OCI-LY3 (cell line): ENCODE measurements around the gene PDYN.

ENCODE experiments used
- H2AFZ ChIP-seq: fragments of 200-600, 300-600 bp; shearing (Covaris generic); 2 replicates; pipeline ENCODE4 v1.6.0; 2014; ENCODE audit warnings: antibody characterized with exemption, low read depth, low read length
- H3K27ac ChIP-seq: fragments of 200-600, 300-600 bp; sonication (generic); 2 replicates; pipeline ENCODE4 v1.5.1; 2014; ENCODE audit warnings: mild to moderate bottlenecking, low read length, moderate library complexity, mixed read lengths
- H3K27me3 ChIP-seq: fragments of 200-600, 300-600 bp; sonication (generic); 2 replicates; pipeline ENCODE4 v1.6.1; 2014; ENCODE audit warnings: low read depth, low read length, mixed read lengths
- H3K36me3 ChIP-seq: fragments of 200-600, 300-600 bp; sonication (generic); replicated peaks from 2 replicates; pipeline ENCODE3; 2014; ENCODE audit warnings: low read depth, low read length, mixed read lengths
- H3K4me1 ChIP-seq: fragments of 300-600, 200-600 bp; sonication (generic); 2 replicates; pipeline ENCODE4 v1.6.1; 2014; ENCODE audit warnings: low read length, mixed read lengths
- H3K4me2 ChIP-seq: fragments of 200-600, 300-600 bp; sonication (generic); 2 replicates; pipeline ENCODE4 v1.6.1; 2014; ENCODE audit warnings: low read length, mixed read lengths
- H3K4me3 ChIP-seq: fragments of 300-600, 200-600 bp; sonication (generic); 2 replicates; pipeline ENCODE4 v1.5.1; 2014; ENCODE audit warnings: antibody characterized with exemption, mild to moderate bottlenecking, low read length, moderate library complexity
- H3K79me2 ChIP-seq: fragments of 300-600, 200-600 bp; shearing (Covaris generic); 2 replicates; pipeline ENCODE4 v1.6.1; 2014; ENCODE audit warnings: mild to moderate bottlenecking, low read length, mixed read lengths
- H3K9ac ChIP-seq: fragments of 300-600, 200-600 bp; shearing (Covaris generic); 2 replicates; pipeline ENCODE4 v1.6.0; 2014; ENCODE audit warnings: mild to moderate bottlenecking, low read length, moderate library complexity
- H3K9me3 ChIP-seq: fragments of 200-600, 300-600 bp; shearing (Covaris generic); 2 replicates; pipeline ENCODE4 v1.6.1; 2014; ENCODE audit warnings: low read length, mixed read lengths; ENCODE audit not compliant: insufficient read depth
- H4K20me1 ChIP-seq: fragments of 200-600, 300-600 bp; sonication (generic); 2 replicates; pipeline ENCODE4 v1.6.1; 2016; ENCODE audit warnings: low read length, mixed read lengths; ENCODE audit not compliant: insufficient read depth
- EZH2phosphoT487 ChIP-seq: fragments of 200-600 bp; shearing (Covaris generic); IDR thresholded peaks from 2 replicates; pipeline ENCODE4 v1.6.1; 2018; ENCODE audit warnings: antibody characterized with exemption, mixed run types, low read depth
- TF ChIP-seq, protein P1 (sequence below): fragments of 200-600, 300-600 bp; sonication (generic); IDR thresholded peaks from 2 replicates; pipeline ENCODE4 v1.5.1; 2014; ENCODE audit warnings: antibody characterized with exemption, low read length, low read depth

PDYN gene

GRCh38 chr20:1995531-1996310 lies 1.9 kb upstream of the PDYN start:
- H4K20me1 ChIP-seq = no peaks in the 10 kb centered on the region
- TF ChIP-seq, protein P1, sequence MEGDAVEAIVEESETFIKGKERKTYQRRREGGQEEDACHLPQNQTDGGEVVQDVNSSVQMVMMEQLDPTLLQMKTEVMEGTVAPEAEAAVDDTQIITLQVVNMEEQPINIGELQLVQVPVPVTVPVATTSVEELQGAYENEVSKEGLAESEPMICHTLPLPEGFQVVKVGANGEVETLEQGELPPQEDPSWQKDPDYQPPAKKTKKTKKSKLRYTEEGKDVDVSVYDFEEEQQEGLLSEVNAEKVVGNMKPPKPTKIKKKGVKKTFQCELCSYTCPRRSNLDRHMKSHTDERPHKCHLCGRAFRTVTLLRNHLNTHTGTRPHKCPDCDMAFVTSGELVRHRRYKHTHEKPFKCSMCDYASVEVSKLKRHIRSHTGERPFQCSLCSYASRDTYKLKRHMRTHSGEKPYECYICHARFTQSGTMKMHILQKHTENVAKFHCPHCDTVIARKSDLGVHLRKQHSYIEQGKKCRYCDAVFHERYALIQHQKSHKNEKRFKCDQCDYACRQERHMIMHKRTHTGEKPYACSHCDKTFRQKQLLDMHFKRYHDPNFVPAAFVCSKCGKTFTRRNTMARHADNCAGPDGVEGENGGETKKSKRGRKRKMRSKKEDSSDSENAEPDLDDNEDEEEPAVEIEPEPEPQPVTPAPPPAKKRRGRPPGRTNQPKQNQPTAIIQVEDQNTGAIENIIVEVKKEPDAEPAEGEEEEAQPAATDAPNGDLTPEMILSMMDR = no peak
- no peak overlapping the region for H3K27ac ChIP-seq
- no peak overlapping the region for H3K9ac ChIP-seq
- no peak overlapping the region for H3K4me2 ChIP-seq
- H3K9me3 ChIP-seq = no peaks in the 10 kb centered on the region
- H3K79me2 ChIP-seq = no peaks in the 10 kb centered on the region
- no peaks in the 10 kb centered on the region for H3K36me3 ChIP-seq
- no peaks in the 10 kb centered on the region for H3K4me1 ChIP-seq
- H3K27me3 ChIP-seq = peaks cover 91% of the 10 kb centered on the region
- H2AFZ ChIP-seq = no peak overlapping the region
- no peak overlapping the region for H3K4me3 ChIP-seq

DNA sequence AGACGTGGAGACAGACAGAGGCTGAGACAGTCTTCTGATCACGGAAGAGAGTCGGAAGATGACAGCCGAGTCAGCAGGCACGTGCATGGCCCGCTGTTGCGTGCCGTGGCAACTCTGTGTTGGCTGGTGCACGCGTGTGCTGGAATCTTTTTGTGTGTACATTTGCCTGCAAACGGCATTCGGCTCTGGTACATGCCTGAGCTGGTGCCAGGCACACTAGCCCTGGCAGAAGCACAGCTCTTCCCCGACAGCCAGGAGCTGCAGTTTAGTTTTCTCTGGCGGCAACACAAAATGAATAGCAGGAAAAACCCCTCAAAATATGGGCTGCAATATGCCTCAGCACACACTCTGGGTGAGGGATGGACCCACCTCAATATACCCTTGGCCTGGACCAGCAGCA lies 769 bp upstream of the PDYN start:
- no peak overlapping the region for H3K4me2 ChIP-seq
- H3K27me3 ChIP-seq = peaks cover 97% of the 10 kb centered on the region
- H3K9ac ChIP-seq = no peak overlapping the region
- no peak for TF ChIP-seq EZH2phosphoT487
- TF ChIP-seq, protein P1 = no peak
- no peaks in the 10 kb centered on the region for H3K9me3 ChIP-seq
- no peaks in the 10 kb centered on the region for H4K20me1 ChIP-seq
- H3K27ac ChIP-seq = no peak overlapping the region
- no peaks in the 10 kb centered on the region for H3K36me3 ChIP-seq
- no peak overlapping the region for H3K4me3 ChIP-seq
- H3K4me1 ChIP-seq = peaks cover 3% of the 10 kb centered on the region
- H2AFZ ChIP-seq = no peak overlapping the region
- H3K79me2 ChIP-seq = no peaks in the 10 kb centered on the region

DNA sequence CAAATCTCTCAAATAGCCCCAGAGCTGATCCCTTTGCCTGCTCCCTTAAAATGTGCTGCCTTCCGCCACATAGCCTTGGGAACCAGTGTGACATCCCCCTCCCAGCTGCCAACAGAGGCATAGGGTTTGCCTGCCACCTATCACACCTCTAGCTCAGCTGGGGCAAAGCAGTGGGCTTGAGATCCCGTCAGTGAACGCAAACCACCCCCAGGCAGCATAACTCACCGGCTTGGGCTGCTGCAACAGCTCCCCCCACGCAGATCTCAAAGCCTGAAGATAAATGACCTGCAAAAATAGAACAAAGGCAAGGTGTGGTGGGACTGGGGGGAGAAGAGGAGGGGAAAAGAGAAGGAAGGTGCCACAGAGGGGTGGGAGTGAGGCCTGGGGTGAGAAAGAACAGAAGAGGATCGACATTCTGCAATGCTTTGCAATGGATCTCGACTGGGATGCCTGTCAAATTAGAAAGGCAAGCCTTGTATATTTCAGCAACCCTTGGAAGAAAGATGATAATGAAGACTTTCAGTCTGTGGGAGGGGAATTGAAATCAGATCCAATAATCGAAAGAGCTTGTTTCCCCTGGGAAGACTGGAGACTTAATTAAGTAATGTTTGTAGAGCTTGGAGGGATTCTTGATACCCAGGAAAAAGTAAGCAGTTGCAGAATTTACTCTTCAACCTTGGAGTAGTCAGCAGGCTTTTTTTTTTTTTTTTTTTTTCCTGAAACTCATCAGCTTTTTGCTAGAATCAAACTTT lies 1.3 kb downstream of the PDYN start:
- Histone ChIP-seq H3K27ac (no peak overlapping the region), H3K27me3 (peaks cover 97% of the 10 kb centered on the region), H3K9ac (no peak overlapping the region)

GRCh38 chr20:1987826-1988225 lies 6.0 kb downstream of the PDYN start:
- Histone ChIP-seq H3K36me3 (no peaks in the 10 kb centered on the region), H3K27ac (no peak overlapping the region), H3K27me3 (peaks cover 88% of the 10 kb centered on the region), H3K4me2 (no peak overlapping the region), H3K4me1 (peaks cover 9% of the 10 kb centered on the region), H4K20me1 (no peaks in the 10 kb centered on the region), H3K9ac (no peak overlapping the region), H3K9me3 (no peaks in the 10 kb centered on the region), H2AFZ (no peak overlapping the region), H3K4me3 (no peak overlapping the region), H3K79me2 (no peaks in the 10 kb centered on the region)
- TF ChIP-seq EZH2phosphoT487 = no peak
- TF ChIP-seq, protein P1 = no peak

More for the DNA sequence above, 1.3 kb downstream of the PDYN start:
- TF ChIP-seq, protein P1 = no peak
- no peak for TF ChIP-seq EZH2phosphoT487
- H3K4me1 ChIP-seq = peaks cover 9% of the 10 kb centered on the region
- H3K79me2 ChIP-seq = no peaks in the 10 kb centered on the region
- no peak overlapping the region for H2AFZ ChIP-seq
- H3K9me3 ChIP-seq = no peaks in the 10 kb centered on the region
- no peaks in the 10 kb centered on the region for H3K36me3 ChIP-seq
- no peak overlapping the region for H3K4me2 ChIP-seq
- no peaks in the 10 kb centered on the region for H4K20me1 ChIP-seq
- H3K4me3 ChIP-seq = no peak overlapping the region
